ENCODE data around the gene KNOP1.

- TF ChIP-seq CTCF (IDR thresholded peaks at IDR 0.05; ENCODE audit: low read depth, low read length, poor library complexity, severe bottlenecking) (no peak), EZH2phosphoT487 (IDR thresholded peaks at IDR 0.05; ENCODE audit: borderline replicate concordance, low read length) (no peak)
These were observed 2.5 kb downstream of the KNOP1 start for GRCh38 chr16:19715566-19715965.

All from DOHH2 (cell line).